ENCODE data around the gene UBFD1. TPM values are rescaled to one million over a fixed set of nuclear protein-coding genes. Genes with fewer than 3 reads are reported as not detected.

Gene UBFD1
- total and polyA plus RNA-seq, 2 donors (not counting 1 experiment from before 2014, with no cell fraction given) = 66.6 to 101 TPM

- Histone ChIP-seq H4K20me1 (ENCODE audit: control insufficient read depth, extremely low read depth, insufficient read depth, low read length) (no peaks in the 10 kb centered on the region), H3K27me3 (ENCODE audit: control insufficient read depth, insufficient read depth, low read length) (no peaks in the 10 kb centered on the region), H3K9me3 (ENCODE audit: control insufficient read depth, insufficient read depth, low read depth, low read length) (no peaks in the 10 kb centered on the region), H3K4me1 (ENCODE audit: control insufficient read depth, extremely low read depth, insufficient read depth, low read length) (no peaks in the 10 kb centered on the region), H3K4me3 (replicated peaks in 1 of 4; ENCODE audit: control extremely low read depth in 1 of 4, insufficient read depth in 1 of 4, low read depth in 3 of 4, low read length in 4 of 4) (no peak overlapping the region), H3K9ac (ENCODE audit: insufficient read depth, low read length) (no peak overlapping the region), H3K4me2 (ENCODE audit: extremely low read depth, insufficient read depth, low read length) (no peak overlapping the region), H2AFZ (ENCODE audit: low read length) (no peak overlapping the region), H3K36me3 (ENCODE audit: control insufficient read depth, insufficient read depth, low read length) (peaks cover 12% of the 10 kb centered on the region), H3K79me2 (ENCODE audit: control insufficient read depth, insufficient read depth, low read length) (no peaks in the 10 kb centered on the region), H3K27ac (ENCODE audit: insufficient read depth, low read length) (no peak overlapping the region)
- no peak for TF ChIP-seq EZH2 (IDR thresholded peaks at IDR 0.05; ENCODE audit: low read length, missing control alignments)
- TF ChIP-seq, protein P1, sequence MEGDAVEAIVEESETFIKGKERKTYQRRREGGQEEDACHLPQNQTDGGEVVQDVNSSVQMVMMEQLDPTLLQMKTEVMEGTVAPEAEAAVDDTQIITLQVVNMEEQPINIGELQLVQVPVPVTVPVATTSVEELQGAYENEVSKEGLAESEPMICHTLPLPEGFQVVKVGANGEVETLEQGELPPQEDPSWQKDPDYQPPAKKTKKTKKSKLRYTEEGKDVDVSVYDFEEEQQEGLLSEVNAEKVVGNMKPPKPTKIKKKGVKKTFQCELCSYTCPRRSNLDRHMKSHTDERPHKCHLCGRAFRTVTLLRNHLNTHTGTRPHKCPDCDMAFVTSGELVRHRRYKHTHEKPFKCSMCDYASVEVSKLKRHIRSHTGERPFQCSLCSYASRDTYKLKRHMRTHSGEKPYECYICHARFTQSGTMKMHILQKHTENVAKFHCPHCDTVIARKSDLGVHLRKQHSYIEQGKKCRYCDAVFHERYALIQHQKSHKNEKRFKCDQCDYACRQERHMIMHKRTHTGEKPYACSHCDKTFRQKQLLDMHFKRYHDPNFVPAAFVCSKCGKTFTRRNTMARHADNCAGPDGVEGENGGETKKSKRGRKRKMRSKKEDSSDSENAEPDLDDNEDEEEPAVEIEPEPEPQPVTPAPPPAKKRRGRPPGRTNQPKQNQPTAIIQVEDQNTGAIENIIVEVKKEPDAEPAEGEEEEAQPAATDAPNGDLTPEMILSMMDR (conservative IDR thresholded peaks at IDR 0.05 in 1 of 2, IDR thresholded peaks at IDR 0.05 in 1 of 2; ENCODE audit: low read depth in 1 of 2, low read length in 2 of 2) = no peak
- no peak for DNase-seq (ENCODE audit: low read depth in 2 of 2)
These were observed 35.6 kb upstream of the UBFD1 start for GRCh38 chr16:23521965-23522364.

- Histone ChIP-seq H3K4me2 (ENCODE audit: extremely low read depth, insufficient read depth, low read length) (no peak overlapping the region), H3K9me3 (ENCODE audit: control insufficient read depth, insufficient read depth, low read depth, low read length) (no peaks in the 10 kb centered on the region), H3K4me3 (replicated peaks in 1 of 4; ENCODE audit: control extremely low read depth in 1 of 4, insufficient read depth in 1 of 4, low read depth in 3 of 4, low read length in 4 of 4) (no peak overlapping the region), H3K4me1 (ENCODE audit: control insufficient read depth, extremely low read depth, insufficient read depth, low read length) (no peaks in the 10 kb centered on the region), H3K9ac (ENCODE audit: insufficient read depth, low read length) (no peak overlapping the region), H2AFZ (ENCODE audit: low read length) (no peak overlapping the region), H3K27ac (ENCODE audit: insufficient read depth, low read length) (no peak overlapping the region), H3K36me3 (ENCODE audit: control insufficient read depth, insufficient read depth, low read length) (peaks cover 12% of the 10 kb centered on the region), H3K79me2 (ENCODE audit: control insufficient read depth, insufficient read depth, low read length) (no peaks in the 10 kb centered on the region), H4K20me1 (ENCODE audit: control insufficient read depth, extremely low read depth, insufficient read depth, low read length) (no peaks in the 10 kb centered on the region), H3K27me3 (ENCODE audit: control insufficient read depth, insufficient read depth, low read length) (no peaks in the 10 kb centered on the region)
- DNase-seq (ENCODE audit: low read depth in 2 of 2) = no peak
- TF ChIP-seq, protein P1 (conservative IDR thresholded peaks at IDR 0.05 in 1 of 2, IDR thresholded peaks at IDR 0.05 in 1 of 2; ENCODE audit: low read depth in 1 of 2, low read length in 2 of 2) = no peak
- no peak for TF ChIP-seq EZH2 (IDR thresholded peaks at IDR 0.05; ENCODE audit: low read length, missing control alignments)
These were observed 34.2 kb upstream of the UBFD1 start for GRCh38 chr16:23523321-23523720.

DNA sequence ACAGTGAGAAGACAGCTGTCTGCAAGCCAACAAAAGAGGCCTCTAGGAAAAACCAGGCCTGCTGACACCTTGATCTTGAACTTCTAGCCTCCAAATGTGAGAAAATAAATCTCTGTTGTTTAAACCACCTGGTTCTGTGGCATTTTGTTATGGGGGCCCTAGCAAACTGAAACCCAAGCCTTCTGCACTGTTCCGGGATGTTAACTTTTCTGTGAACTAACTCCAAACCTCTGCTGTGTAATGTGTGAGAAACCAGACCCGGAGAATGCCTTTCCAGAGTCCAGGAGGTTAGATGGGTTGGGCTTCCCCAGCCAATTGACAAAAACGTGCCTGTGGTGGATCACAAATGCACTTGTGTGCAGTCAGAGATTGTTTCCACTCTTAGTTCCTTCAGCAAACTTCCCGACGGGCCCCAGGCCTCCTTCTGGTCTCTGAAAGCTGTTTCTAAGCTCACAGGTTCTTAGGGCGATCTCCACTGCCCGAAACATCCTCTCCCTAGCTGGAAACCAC is 33.6 kb upstream of the UBFD1 start:
- no peaks in the 10 kb centered on the region for H3K9me3 ChIP-seq (ENCODE audit: control insufficient read depth, insufficient read depth, low read depth, low read length)
- no peak overlapping the region for H3K4me3 ChIP-seq (replicated peaks in 1 of 4; ENCODE audit: control extremely low read depth in 1 of 4, insufficient read depth in 1 of 4, low read depth in 3 of 4, low read length in 4 of 4)
- peaks cover 13% of the 10 kb centered on the region for H3K36me3 ChIP-seq (ENCODE audit: control insufficient read depth, insufficient read depth, low read length)
- DNase-seq (ENCODE audit: low read depth in 2 of 2) = no peak
- no peak overlapping the region for H3K9ac ChIP-seq (ENCODE audit: insufficient read depth, low read length)
- no peaks in the 10 kb centered on the region for H3K27me3 ChIP-seq (ENCODE audit: control insufficient read depth, insufficient read depth, low read length)
- H3K79me2 ChIP-seq (ENCODE audit: control insufficient read depth, insufficient read depth, low read length) = no peaks in the 10 kb centered on the region
- no peaks in the 10 kb centered on the region for H3K4me1 ChIP-seq (ENCODE audit: control insufficient read depth, extremely low read depth, insufficient read depth, low read length)
- H3K27ac ChIP-seq (ENCODE audit: insufficient read depth, low read length) = no peak overlapping the region
- H2AFZ ChIP-seq (ENCODE audit: low read length) = no peak overlapping the region
- no peak for TF ChIP-seq EZH2 (IDR thresholded peaks at IDR 0.05; ENCODE audit: low read length, missing control alignments)
- TF ChIP-seq, protein P1 (conservative IDR thresholded peaks at IDR 0.05 in 1 of 2, IDR thresholded peaks at IDR 0.05 in 1 of 2; ENCODE audit: low read depth in 1 of 2, low read length in 2 of 2) = no peak
- H3K4me2 ChIP-seq (ENCODE audit: extremely low read depth, insufficient read depth, low read length) = no peak overlapping the region
- H4K20me1 ChIP-seq (ENCODE audit: control insufficient read depth, extremely low read depth, insufficient read depth, low read length) = no peaks in the 10 kb centered on the region
